IMR-90 (cell line): ENCODE measurements around the gene TEDC2.

Experiments used
- BHLHE40 ChIP-seq: fragments of 150-350 bp; IDR thresholded peaks from 2 replicates; pipeline ENCODE4 v1.6.1; 2016; ENCODE audit warnings: mild to moderate bottlenecking, low read depth, low read length
- CEBPB ChIP-seq: IDR thresholded peaks from 2 replicates; pipeline ENCODE4 v1.6.1; 2012; ENCODE audit warnings: low read depth, low read length, improper control_type of control experiment
- CHD1 ChIP-seq: IDR thresholded peaks from 2 replicates; pipeline ENCODE4 v1.6.1; 2012; ENCODE audit warnings: low read depth, low read length, improper control_type of control experiment
- CTCF ChIP-seq: conservative IDR thresholded peaks from 2 replicates; pipeline ENCODE4 v1.5.1; 2012; ENCODE audit warnings: mild to moderate bottlenecking, low read depth, low read length, improper control_type of control experiment
- FOS ChIP-seq: fragments of 150-350 bp; IDR thresholded peaks from 2 replicates; pipeline ENCODE4 v1.6.1; 2016; ENCODE audit warnings: low read depth, low read length
- MAZ ChIP-seq: IDR thresholded peaks from 2 replicates; pipeline ENCODE4 v1.6.1; 2012; ENCODE audit warnings: low read depth, mild to moderate bottlenecking, low read length, improper control_type of control experiment, moderate library complexity, borderline replicate concordance
- MXI1 ChIP-seq: IDR thresholded peaks from 2 replicates; pipeline ENCODE4 v1.6.1; 2012; ENCODE audit warnings: low read depth, mild to moderate bottlenecking, low read length, moderate library complexity, borderline replicate concordance
- NFE2L2 ChIP-seq: fragments of 150-350 bp; IDR thresholded peaks from 2 replicates; pipeline ENCODE4 v1.6.1; 2016; ENCODE audit warnings: low read depth, mild to moderate bottlenecking, low read length
- POLR2A ChIP-seq: IDR thresholded peaks from 2 replicates; pipeline ENCODE4 v1.6.1; 2012; ENCODE audit warnings: mild to moderate bottlenecking, low read depth, low read length
- RAD21 ChIP-seq: IDR thresholded peaks from 2 replicates; pipeline ENCODE4 v1.6.1; 2012; ENCODE audit warnings: low read length, improper control_type of control experiment
- RCOR1 ChIP-seq: IDR thresholded peaks from 2 replicates; pipeline ENCODE4 v1.6.1; 2012; ENCODE audit warnings: mild to moderate bottlenecking, low read length, improper control_type of control experiment; ENCODE audit not compliant: insufficient replicate concordance
- RFX5 ChIP-seq: IDR thresholded peaks from 2 replicates; pipeline ENCODE4 v1.8.0; 2012; ENCODE audit warnings: low read depth, mild to moderate bottlenecking, low read length, moderate library complexity
- SMC3 ChIP-seq: fragments of 150-350 bp; IDR thresholded peaks from 2 replicates; pipeline ENCODE4 v1.6.1; 2016; ENCODE audit warnings: low read depth, mild to moderate bottlenecking, antibody characterized with exemption, low read length, moderate library complexity
- USF2 ChIP-seq: fragments of 150-350 bp; IDR thresholded peaks from 2 replicates; pipeline ENCODE4 v1.6.1; 2017; ENCODE audit warnings: mild to moderate bottlenecking, antibody characterized with exemption, low read length, low read depth

GRCh38 chr16:2497695-2498484 lies 38.0 kb downstream of the TEDC2 start:
- TF ChIP-seq POLR2A (no peak), CTCF (no peak), RCOR1 (no peak), CEBPB (no peak), RAD21 (no peak), SMC3 (no peak), USF2 (no peak), MXI1 (no peak), FOS (no peak), RFX5 (no peak), NFE2L2 (no peak), MAZ (no peak), CHD1 (no peak), BHLHE40 (no peak)
